Esophagus squamous epithelium (tissue), 5 donors: ENCODE measurements around the gene YBX2. TPM values are rescaled to one million over a fixed set of nuclear protein-coding genes. Genes with fewer than 3 reads are reported as not detected.

Source experiments
- DNase-seq: peaks from one replicate; lab custom pipeline; 2025; lab: John Stamatoyannopoulos, UW
- H3K27ac ChIP-seq, 4 donors: fragments of 200-600 bp; sonication (generic); one replicate each; pipeline ENCODE4 v1.5.1; 2016 to 2019; ENCODE audit warnings: mild to moderate bottlenecking in 1 of 4
- H3K27me3 ChIP-seq, 4 donors: fragments of 200-600 bp; sonication (generic); 1 replicate in 3 of 4; 2 replicates in 1 of 4; pipeline versions ENCODE4 v1.5.1 to v1.6.0; 2017 to 2021; ENCODE audit warnings: antibody characterized with exemption in 1 of 4
- H3K36me3 ChIP-seq, 3 donors: fragments of 200-600 bp; sonication (generic); one replicate each; pipeline ENCODE4 v1.5.1; 2016 to 2019
- H3K4me1 ChIP-seq, 3 donors: fragments of 200-600 bp; sonication (generic); one replicate each; pipeline ENCODE4 v1.5.1; 2017 to 2019
- H3K4me3 ChIP-seq, 4 donors: fragments of 200-600 bp; sonication (generic); 1 replicate in 3 of 4; 2 replicates in 1 of 4; pipeline ENCODE4 v1.5.1; 2016 to 2019; ENCODE audit warnings: mild to moderate bottlenecking in 2 of 4, moderate library complexity in 1 of 4
- H3K9me3 ChIP-seq, 3 donors: fragments of 200-600 bp; sonication (generic); one replicate each; pipeline ENCODE4 v1.5.1; 2016 to 2019
- POLR2A ChIP-seq, 4 donors: fragments of 450-650 bp; IDR thresholded peaks; one replicate each; pipeline ENCODE4 v1.6.1; 2017; ENCODE audit warnings: antibody characterized with exemption in 4 of 4, mild to moderate bottlenecking in 4 of 4, moderate library complexity in 3 of 4
- WGBS, 2 donors: methylation state at CpG; one replicate each; pipeline ENCODE4 v1.1.5; 2018; 5-methylcytosine and 5-hydroxymethylcytosine counted together
- intact Hi-C: fragments of 100-400 bp; cut with DNase I; formaldehyde crosslinking; loops from one replicate; pipeline ENCODE4 v1.15.0; 2022
- total RNA-seq, 4 donors: library from RNA; depleted of rRNA; stranded (reverse); fragments of >200 nt; gene quantifications; one replicate each; pipeline ENCODE4 v1.1.0, GENCODE V29; 2016
- TF ChIP-seq, protein P1 (sequence below), 6 experiments: fragments of 450-650 bp in 4 of 6; fragments of 200-600 bp in 2 of 6; sonication (generic) in 2 of 6; IDR thresholded peaks; one replicate each; pipeline ENCODE4 v1.5.1; 2016 to 2019; ENCODE audit warnings: antibody characterized with exemption in 6 of 6, mild to moderate bottlenecking in 4 of 6, moderate library complexity in 4 of 6
- donor health status: DM: yes; HTN: yes; CAD: no.

YBX2 gene
- total RNA-seq, 4 donors from 2014 or later, result 0.44 to 3.8 (median 2.3) TPM

DNA sequence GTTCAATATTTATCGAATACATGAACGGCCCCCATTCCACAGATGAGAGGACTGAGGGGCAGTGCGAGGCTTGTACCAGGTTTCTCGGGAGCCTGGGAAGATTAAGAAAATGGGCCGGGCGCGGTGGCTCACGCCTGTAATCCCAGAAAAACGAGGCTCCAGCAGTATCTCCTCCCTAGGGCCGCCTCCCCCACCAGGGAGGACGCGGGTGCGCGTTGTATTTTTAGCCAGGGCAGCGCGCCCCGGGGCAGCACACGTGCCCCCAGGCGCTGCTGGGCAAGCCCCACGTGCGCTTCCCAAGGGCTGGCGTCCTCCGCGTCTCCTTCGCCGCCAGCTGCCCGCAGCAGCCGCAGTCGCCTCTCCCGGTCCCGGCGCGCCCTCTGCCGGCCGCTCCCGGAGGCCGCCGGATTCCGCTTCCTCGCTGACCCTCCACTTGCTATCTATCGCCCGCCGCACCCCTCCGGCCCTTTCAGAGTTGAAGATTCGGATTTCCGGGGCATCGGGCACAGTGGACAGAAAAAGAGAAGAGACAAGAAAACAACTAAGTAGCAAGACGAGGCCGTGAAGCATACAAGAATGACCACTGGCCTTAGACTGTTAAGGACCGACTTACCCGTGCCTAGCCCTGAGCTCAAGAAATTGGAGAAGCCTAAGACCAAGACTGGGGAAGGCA, 1.9 kb upstream of the YBX2 start:
- no peak for DNase-seq
- peaks cover 32 to 56% (median 37%) of the 10 kb centered on the region in 3 donors for H3K4me1 ChIP-seq
- no peaks in the 10 kb centered on the region for H3K36me3 ChIP-seq
- H3K9me3 ChIP-seq, result no peaks in the 10 kb centered on the region
- intact Hi-C loops, result no loop called here
- H3K27me3 ChIP-seq, result peaks cover 0 to 42% (median 0%) of the 10 kb centered on the region in 4 donors
- peak overlapping the region; percentile 0 to 84 (median 24) for H3K27ac ChIP-seq
- H3K4me3 ChIP-seq, result peak overlapping the region in 3 of 4 donors; percentile 21 to 50 (median 34)
- 6 to 11% methylated on average over 7 to 8 of the region's 51 CpGs for WGBS, 2 donors
- TF ChIP-seq, protein P1, sequence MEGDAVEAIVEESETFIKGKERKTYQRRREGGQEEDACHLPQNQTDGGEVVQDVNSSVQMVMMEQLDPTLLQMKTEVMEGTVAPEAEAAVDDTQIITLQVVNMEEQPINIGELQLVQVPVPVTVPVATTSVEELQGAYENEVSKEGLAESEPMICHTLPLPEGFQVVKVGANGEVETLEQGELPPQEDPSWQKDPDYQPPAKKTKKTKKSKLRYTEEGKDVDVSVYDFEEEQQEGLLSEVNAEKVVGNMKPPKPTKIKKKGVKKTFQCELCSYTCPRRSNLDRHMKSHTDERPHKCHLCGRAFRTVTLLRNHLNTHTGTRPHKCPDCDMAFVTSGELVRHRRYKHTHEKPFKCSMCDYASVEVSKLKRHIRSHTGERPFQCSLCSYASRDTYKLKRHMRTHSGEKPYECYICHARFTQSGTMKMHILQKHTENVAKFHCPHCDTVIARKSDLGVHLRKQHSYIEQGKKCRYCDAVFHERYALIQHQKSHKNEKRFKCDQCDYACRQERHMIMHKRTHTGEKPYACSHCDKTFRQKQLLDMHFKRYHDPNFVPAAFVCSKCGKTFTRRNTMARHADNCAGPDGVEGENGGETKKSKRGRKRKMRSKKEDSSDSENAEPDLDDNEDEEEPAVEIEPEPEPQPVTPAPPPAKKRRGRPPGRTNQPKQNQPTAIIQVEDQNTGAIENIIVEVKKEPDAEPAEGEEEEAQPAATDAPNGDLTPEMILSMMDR (IDR thresholded peaks at IDR 0.05), result peak; percentile 96 to 97 (median 96)
- TF ChIP-seq POLR2A (IDR thresholded peaks at IDR 0.05), result no peak

DNA sequence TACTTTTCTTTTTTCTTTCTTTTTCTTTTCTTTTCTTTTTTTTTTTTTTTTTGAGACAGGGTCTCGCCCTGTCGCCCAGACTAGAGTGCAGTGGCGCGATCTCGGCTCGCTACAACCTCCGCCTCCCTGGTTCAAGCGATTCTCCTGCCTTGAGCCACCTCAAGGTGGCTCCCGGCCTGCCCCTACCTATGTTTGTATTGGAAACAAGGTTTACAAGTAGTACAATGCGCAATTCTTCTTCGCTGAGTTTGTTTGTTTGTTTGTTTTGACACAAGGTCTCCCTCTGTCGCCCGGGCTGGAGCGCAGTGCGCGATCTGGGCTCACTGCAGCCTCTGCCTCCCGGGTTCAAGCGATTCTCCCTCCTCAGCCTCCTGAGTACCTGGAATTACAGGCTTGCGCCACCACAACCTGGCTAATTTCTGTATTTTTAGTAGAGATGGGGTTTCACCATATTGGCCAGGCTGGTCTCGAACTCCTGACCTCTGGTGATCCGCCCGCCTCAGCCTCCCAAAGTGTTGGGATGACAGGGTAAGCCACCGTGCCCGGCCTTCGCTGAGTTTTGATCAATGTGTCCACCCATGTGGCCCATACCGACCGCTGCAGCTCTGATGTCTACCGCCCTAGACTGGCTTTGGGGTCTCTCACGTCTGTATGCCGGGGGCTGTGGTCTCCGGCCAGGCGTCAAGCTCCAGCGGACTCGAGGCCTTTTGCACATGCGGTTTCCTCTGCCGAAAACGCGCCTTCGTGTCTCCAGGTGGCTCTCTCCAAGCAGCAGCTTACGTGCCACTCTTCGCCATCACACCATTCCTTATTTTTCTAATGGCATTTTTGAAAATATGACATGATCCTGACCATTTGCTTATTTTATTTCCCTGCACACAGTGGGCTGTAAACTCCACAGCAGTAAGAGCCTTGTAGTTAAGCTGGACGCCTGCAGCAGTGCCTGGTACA, 1.1 kb upstream of the YBX2 start:
- 53 to 55% methylated on average over 31 to 35 of the region's 42 CpGs for WGBS, 2 donors
- Histone ChIP-seq H3K36me3 (no peaks in the 10 kb centered on the region), H3K9me3 (no peaks in the 10 kb centered on the region), H3K27me3 (peaks cover 0 to 50% (median 0%) of the 10 kb centered on the region in 4 donors), H3K4me3 (peak overlapping the region in 3 of 4 donors; percentile 33 to 62 (median 46)), H3K4me1 (peaks cover 32 to 57% (median 37%) of the 10 kb centered on the region in 3 donors), H3K27ac (peak overlapping the region; percentile 3 to 84 (median 64))
- intact Hi-C loops, result no loop called here
- no peak for DNase-seq
- no peak for TF ChIP-seq POLR2A (IDR thresholded peaks at IDR 0.05)
- TF ChIP-seq, protein P1 (IDR thresholded peaks at IDR 0.05), result no peak

DNA sequence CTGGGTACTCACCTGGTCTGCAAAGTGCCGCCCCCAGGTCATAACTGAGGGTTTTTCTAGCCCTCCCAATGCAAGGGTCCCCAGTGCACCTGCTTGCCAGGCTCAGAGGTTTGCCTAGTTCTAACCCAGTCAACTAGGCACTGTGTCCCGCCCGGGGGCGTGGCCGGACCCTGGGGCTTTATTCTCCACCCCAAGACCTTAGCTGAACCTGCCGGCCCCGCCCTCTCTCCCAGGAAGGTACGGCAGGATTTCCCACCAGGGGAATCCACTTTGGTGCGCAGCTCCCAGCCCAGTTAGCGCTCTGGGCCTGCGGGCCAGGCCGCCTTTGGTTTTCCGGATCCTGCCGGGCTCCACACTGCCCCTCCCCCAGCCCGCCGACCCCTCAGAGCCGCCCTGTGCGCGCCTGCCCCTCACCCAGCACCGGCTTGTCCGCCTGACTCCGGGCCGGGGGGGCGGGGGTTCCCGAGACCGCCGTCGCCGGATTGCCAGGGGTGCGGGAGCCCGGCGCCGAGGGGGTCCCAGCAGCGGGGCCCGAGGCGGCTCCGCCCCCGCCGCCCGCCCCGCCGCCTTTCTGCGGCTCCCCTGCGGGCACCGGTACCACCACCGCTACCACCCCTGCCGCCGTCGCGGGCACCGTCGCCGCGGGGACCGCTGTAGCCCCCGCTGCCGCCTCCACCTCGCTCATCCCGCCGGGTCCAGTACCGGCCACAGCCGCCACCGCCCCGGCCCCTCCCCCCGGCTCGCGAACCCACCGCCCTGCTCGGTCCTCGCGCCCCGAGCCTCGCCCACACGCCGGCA, 424 bp downstream of the YBX2 start:
- H3K4me1 ChIP-seq, result peaks cover 32 to 57% (median 37%) of the 10 kb centered on the region in 3 donors
- TF ChIP-seq, protein P1 (IDR thresholded peaks at IDR 0.05), result no peak
- no peak for TF ChIP-seq POLR2A (IDR thresholded peaks at IDR 0.05)
- H3K36me3 ChIP-seq, result no peaks in the 10 kb centered on the region
- peaks cover 0 to 63% (median 0%) of the 10 kb centered on the region in 4 donors for H3K27me3 ChIP-seq
- peak overlapping the region; percentile 34 to 84 (median 67) for H3K27ac ChIP-seq
- no peak for DNase-seq
- H3K9me3 ChIP-seq, result no peaks in the 10 kb centered on the region
- intact Hi-C loops, result no loop called here
- 26 to 30% methylated on average over 2 to 8 of the region's 75 CpGs for WGBS, 2 donors
- peak overlapping the region; percentile 12 to 62 (median 40) for H3K4me3 ChIP-seq

DNA sequence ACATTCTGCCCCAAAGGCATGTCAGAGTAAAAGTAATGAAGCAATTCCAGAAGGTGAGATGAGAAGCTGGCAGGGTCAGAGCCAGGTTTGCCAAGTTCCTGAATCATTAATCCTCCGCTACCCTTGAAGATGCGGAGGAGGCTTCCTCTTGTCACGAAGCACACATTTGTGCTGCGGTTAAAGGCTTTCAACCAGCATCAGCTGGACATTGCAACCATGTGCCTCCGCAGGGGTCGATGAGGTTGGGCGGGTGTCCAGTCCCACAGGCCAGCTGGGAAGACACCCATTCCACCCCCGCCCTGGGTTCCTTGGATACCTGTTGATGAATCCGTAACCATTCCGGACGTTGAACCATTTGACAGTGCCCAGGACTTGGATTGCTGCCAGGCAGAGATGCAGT, 1.3 kb downstream of the YBX2 start:
- Histone ChIP-seq H3K27ac (peak overlapping the region; percentile 52 to 84 (median 67)), H3K36me3 (no peaks in the 10 kb centered on the region), H3K9me3 (no peaks in the 10 kb centered on the region), H3K4me3 (no peak overlapping the region), H3K27me3 (peaks cover 0 to 66% (median 0%) of the 10 kb centered on the region in 4 donors), H3K4me1 (peaks cover 32 to 57% (median 37%) of the 10 kb centered on the region in 3 donors)
- TF ChIP-seq, protein P1 (IDR thresholded peaks at IDR 0.05), result no peak
- TF ChIP-seq POLR2A (IDR thresholded peaks at IDR 0.05), result no peak
- intact Hi-C loops, result no loop called here
- WGBS, 2 donors, result 34 to 80% methylated on average over 3 of the region's 11 CpGs
- DNase-seq, result no peak
